Activated CD8-positive, alpha-beta memory T cell treated with anti-CD3 and anti-CD28 coated beads, Interleukin-2, amount 50 U/mL, for 24 hours (primary cell): ENCODE results near the gene OGDH.

Source experiments
- DNase-seq: peaks from one replicate; pipeline ENCODE4 v3.0.0-alpha.2; 2020; ENCODE audit errors: extremely low read depth

The OGDH gene

DNA sequence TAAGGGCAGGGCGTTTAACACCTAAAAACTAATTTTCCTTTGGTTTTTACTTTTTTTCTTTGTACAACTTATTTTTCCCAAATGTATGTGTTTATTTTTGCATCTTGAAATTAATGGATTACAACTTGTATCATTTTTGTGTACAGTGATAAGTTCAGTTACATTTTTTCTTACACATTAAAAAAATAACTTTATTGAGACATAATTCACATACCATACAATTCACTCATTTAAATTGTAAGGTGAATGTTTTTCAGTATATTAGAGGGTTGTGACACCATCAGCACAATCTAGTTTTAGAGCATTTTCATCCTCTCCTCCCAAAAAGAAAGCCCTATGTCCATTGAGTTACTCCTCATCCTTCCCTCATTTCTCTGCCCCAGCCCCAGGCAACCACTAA lies 11.6 kb downstream of the OGDH start:
- no peak for DNase-seq

DNA sequence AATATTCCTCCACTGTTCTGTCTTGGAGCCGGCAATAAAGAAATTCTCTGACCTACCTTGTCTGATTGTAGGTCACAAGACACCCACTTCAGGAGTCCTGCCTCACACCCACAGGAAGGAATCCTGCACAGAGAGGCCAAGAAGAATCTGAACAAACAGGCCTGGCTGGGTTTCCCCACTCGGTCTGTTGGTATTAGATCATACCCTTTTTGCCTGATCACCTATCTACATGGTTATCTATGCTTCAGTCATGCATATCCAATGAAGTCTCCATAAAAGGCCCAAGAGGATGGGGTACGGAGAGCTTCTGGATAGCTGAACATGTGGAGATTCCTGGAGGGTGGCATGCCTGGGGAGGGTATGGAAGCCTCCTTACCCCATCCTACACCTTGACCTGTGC lies 12.3 kb downstream of the OGDH start:
- no peak for DNase-seq

DNA sequence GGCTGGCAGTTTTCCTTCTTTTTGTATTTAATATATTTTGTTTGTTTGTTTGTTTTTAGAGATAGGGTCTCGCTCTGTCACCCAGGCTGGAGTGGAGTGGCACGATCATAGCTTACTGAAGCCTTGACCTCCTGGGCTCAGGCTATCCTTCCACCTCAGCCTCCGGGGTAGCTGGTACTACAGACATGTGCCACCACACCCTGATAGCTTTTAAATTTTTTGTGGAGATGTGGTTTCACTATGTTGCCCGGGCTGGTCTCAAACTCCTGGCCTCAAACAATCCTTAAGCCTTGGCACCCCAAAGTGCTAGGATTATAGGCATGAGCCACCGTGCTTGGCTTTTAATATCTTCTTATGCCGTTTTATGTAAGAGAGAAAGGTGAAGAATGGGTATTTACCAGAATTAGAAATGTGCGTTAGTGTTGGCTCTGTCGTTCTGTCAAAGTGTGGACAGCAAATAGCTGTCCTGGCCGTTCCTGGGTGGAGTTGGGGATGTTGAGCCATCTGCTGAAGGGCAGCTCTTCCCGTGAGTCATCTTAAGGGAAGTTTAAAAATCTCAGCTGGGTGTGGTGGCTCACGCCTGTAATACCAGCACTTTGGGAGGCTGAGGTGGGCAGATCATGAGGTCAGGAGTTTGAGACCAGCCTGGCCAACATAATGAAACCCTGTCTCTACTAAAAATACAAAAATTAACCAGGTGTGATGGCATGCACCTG lies 14.8 kb downstream of the OGDH start:
- no peak for DNase-seq

DNA sequence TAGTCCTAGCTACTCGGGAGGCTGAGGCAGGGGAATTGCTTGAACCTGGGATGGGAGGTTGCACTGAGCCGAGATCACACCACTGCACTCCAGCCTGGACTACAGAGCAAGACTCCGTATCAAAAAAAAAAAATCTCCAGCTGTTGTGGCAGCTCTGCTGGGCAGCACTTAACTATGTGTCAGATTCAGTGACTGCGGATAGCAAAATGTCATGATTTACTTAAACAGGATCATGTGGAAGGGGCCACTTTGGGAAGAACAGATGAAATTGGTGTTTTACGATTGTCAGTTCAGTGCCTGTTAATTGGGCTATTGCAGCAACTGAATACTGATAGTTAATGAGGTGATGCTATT lies 15.3 kb downstream of the OGDH start:
- no peak for DNase-seq

DNA sequence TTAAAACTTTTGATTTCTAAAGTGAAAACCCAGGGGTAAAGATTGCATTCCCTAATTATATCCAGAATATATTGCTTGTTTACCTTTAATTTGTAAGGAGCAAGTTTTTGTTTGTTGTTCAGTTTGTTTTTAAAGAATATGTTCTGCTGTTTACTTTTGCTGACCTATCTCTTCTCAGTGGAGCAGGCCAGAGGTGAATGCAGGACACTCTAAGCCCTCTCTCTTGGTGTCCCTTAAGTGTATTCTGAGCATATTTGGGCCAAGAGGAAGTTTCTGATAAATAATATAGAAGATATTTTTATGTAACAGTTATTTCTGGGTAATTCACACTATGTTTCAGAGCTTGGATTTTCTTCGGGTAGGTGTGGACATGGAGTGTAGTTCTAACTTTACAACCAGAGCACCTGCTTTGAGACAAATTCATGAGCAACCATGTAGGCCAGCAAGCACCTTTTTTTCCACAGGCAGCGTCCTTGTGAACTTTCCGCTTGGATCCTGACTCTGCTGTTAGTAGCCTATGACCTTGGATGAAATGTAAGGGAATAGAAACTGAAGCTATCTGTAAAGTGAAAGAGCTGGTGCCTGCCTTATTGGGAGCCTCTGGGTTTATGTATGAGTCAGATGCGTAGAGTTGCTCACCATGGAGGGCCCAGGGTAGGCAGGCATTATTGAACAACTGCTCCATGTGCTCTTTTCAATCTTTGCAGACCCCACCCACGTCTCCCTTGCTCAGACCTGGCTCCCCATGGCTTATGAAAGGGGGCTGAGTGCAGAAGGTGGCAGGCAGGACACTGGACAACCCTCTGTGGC lies 16.1 kb downstream of the OGDH start:
- no peak for DNase-seq

- no peak for DNase-seq
Measured at GRCh38 chr7:44624318-44624717, 17.9 kb downstream of the OGDH start.

DNA sequence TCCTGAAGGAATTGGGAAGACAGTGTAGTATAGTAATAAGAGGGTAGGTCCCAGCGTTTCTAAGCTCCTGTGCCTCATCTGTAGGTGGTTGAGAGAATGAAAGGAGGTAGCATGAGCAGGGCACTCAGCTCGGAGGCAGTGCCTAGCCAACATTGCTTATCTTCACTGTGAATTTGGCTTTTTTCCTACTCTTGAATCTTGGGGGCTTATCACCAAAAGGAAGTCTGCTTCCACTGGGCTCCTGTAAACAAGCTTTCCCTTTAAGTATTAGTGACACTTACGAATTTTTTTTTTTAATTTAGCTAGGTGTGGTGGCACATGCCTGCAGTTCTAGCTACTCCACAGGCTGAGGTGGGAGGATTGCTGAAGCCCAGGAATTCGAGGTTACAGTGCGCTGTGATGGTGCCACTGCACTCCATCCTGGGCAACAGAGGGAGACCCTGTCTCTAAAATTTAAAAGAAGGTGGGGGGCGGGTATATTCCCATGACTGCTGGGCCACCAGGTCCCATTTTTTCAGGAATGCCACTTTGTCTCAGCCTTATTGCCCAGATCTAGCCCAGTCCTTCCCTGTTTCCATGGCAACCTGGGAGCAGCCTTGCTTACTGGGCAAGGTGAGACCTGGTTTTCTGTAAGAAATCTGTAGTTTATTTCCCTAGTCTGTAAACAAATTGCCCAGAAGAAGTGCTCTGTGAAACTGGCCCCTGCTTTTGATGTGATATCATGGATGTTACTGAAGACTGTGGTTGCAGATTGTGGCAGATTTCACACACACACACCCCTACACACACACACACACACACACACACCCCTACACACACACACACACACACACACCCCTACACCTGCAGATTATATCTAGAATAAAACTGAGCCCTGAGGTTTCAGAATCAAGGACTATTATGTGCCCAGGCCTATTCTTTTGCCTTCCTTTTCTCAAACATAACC lies 19.4 kb downstream of the OGDH start:
- no peak for DNase-seq

DNA sequence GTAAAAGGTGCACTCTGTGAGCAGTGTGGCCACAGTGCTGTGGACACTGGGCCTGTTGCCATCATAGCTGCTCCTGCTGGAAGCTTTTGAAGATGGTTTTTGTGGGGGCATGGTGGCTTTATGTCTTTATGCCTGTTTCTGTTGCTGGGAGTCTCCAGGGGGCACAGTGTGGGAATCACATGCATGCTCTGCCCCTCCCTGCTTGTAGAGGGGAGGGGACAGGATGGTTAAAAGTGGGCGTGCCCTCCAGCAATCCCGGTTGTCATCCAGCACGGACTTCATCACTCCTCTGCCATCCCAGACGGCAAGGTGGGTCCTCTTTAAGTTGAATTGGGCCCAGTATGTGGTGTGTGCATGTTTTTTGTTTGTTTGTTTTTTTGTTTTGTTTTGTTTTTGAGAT lies 20.2 kb downstream of the OGDH start:
- no peak for DNase-seq

GRCh38 chr7:44629829-44630522 lies 23.5 kb downstream of the OGDH start:
- DNase-seq, result no peak

- DNase-seq, result no peak
Measured at GRCh38 chr7:44630792-44631457, 24.5 kb downstream of the OGDH start.

DNA sequence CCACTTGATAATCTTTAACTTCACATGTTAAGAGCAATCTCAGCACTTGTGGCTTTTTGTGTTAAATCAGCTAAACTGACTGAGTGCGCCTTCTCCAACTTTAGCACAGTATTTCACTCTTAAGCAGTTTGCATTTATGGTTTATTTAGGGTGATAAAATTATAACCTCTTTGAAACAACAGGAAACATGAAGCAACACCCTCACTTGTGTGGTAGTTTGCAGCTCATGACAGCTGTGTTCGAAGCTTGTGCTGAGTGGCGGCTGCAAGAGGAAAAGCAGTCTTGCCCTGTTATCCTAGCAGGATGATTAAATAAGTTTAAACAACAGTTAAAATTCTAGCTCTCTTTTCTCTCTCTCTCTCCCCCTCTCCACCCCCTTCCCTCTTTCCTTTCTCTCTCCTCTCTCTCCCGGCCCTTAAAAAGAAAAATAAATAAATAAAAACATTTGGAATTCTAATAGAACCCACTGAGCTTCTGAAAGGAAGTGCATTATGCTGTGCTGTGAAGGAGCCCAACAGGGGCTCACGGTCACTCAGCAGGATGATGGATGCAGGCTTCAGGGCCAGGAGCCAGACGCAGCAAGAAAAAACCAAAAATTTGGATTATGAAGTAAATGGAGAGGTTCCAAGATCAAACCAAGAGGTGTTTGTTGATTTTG lies 25.2 kb downstream of the OGDH start:
- DNase-seq, result no peak

DNA sequence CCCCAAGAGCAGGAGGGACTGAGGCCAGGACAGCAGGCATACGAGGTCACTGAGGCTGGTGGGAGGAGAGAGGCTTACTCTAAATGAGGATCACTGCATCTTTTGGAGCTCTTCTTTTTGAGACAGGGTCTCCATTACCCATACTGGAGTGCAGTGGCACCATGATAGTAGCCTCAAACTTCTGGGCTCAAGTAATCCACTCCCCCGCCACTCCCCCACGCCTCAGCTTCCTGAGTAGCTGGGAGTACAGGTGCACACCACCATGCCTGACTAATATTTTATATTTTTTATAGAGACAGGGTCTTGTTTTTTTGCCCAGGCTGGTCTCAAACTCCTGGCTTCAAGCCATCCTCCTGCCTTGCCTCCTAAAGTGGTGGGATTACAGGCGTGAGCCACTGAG lies 25.8 kb downstream of the OGDH start:
- no peak for DNase-seq

- DNase-seq, result no peak
Measured at GRCh38 chr7:44633254-44634186, 27.1 kb downstream of the OGDH start.

DNA sequence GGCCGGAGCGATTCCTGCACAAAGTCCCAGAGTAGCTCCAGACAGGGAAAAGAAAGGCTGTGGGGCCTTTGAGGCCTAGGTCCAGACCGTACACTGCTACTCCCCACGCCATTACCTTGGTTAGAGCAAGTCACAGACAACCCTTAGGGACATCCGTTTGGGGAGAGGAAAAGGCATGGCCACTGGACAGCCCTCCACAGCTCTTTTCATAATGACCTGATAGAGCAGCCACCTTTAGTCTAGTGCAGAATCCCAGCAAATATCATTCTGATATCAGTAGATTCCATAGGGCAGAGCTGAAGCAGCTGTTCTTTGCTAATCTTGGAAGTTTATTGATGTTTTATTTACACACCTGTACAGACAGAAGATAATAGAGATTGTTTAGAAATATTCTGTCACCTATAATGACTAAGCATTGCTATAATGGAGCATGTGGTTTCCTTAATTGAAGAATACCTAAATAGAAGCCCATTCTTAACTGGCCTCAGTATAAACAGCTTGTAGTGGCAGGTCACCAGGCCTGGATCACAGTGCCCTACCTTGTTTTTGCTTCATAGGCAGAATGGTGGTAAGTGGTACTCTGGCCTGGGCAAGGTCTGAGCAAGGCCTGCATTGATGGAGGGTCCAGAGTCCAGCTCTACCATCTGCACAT lies 27.9 kb downstream of the OGDH start:
- no peak for DNase-seq

GRCh38 chr7:44634839-44635591 lies 28.6 kb downstream of the OGDH start:
- DNase-seq, result no peak

GRCh38 chr7:44636041-44636584 lies 29.7 kb downstream of the OGDH start:
- DNase-seq, result no peak

GRCh38 chr7:44636926-44637325 lies 30.5 kb downstream of the OGDH start:
- DNase-seq, result no peak
